Measurements from ENCODE around the gene SYNGR1. TPM values are rescaled to one million over a fixed set of nuclear protein-coding genes. Genes with fewer than 3 reads are reported as not detected.

Gene SYNGR1
- total RNA-seq, 1 experiment from 2014 or later, result 17.8 TPM

GRCh38 chr22:39341179-39341578 lies 8.6 kb upstream of the SYNGR1 start:
- TF ChIP-seq CTCF (IDR thresholded peaks at IDR 0.05) (no peak), REST (IDR thresholded peaks at IDR 0.05; ENCODE audit: insufficient read depth in 1 of 2, low read depth in 2 of 2, low read length in 1 of 2) (no peak), SIN3A (IDR thresholded peaks at IDR 0.05; ENCODE audit: borderline replicate concordance, insufficient read depth, low read depth, low read length) (no peak), POLR2AphosphoS5 (IDR thresholded peaks at IDR 0.05; ENCODE audit: low read depth, low read length) (no peak), TCF7L2 (IDR thresholded peaks at IDR 0.05; ENCODE audit: low read depth, low read length) (no peak)
- ChIA-PET CTCF (no interaction called here), POLR2A (no interaction called here)
- intact Hi-C loops (cut with micrococcal nuclease; ENCODE audit: unreplicated experiment), result no loop called here
- H3K9me3 ChIP-seq (ENCODE audit: control insufficient read depth, insufficient read depth, low read depth, low read length), result no peaks in the 10 kb centered on the region
- H3K36me3 ChIP-seq (ENCODE audit: control insufficient read depth, insufficient read depth, low read length), result no peaks in the 10 kb centered on the region
- DNase-seq (ENCODE audit: low read depth, low spot score) (no peak), ATAC-seq (no peak)
- H3K4me1 ChIP-seq (ENCODE audit: control insufficient read depth, insufficient read depth, low read length), result no peaks in the 10 kb centered on the region
- no peak overlapping the region for H3K27ac ChIP-seq (ENCODE audit: low read length)
- in situ Hi-C loops (cut with HindIII; ENCODE audit: low pct_unique_long_range_greater_than_20kb, low sequenced_read_pairs), result no loop called here
- no peaks in the 10 kb centered on the region for H3K27me3 ChIP-seq (ENCODE audit: control insufficient read depth, insufficient read depth, low read length)
- no TSS peak for BruUV-seq (replicated peaks)
- no peak overlapping the region for H3K4me3 ChIP-seq (ENCODE audit: low read depth in 2 of 2, low read length in 2 of 2)

- no peak overlapping the region for H3K4me3 ChIP-seq (ENCODE audit: low read depth in 2 of 2, low read length in 2 of 2)
- H3K27me3 ChIP-seq (ENCODE audit: control insufficient read depth, insufficient read depth, low read length), result no peaks in the 10 kb centered on the region
- DNase-seq (ENCODE audit: low read depth, low spot score) (peak; percentile 32), ATAC-seq (peak; percentile 92)
- no peaks in the 10 kb centered on the region for H3K36me3 ChIP-seq (ENCODE audit: control insufficient read depth, insufficient read depth, low read length)
- CTCF ChIA-PET, result interaction anchor here (0.6 to 1.3 kb wide), 7 partner anchors 11 to 186 kb away, joined by 3 to 4 read pairs (median 3); no protein-coding TSS in a partner anchor
- no peaks in the 10 kb centered on the region for H3K9me3 ChIP-seq (ENCODE audit: control insufficient read depth, insufficient read depth, low read depth, low read length)
- in situ Hi-C loops (cut with HindIII; ENCODE audit: low pct_unique_long_range_greater_than_20kb, low sequenced_read_pairs) (no loop called here), intact Hi-C loops (cut with micrococcal nuclease; ENCODE audit: unreplicated experiment) (no loop called here)
- H3K27ac ChIP-seq (ENCODE audit: low read length), result no peak overlapping the region
- no peaks in the 10 kb centered on the region for H3K4me1 ChIP-seq (ENCODE audit: control insufficient read depth, insufficient read depth, low read length)
- BruUV-seq (replicated peaks), result no TSS peak
- POLR2A ChIA-PET, result interaction anchor here (0.5 to 1.2 kb wide), 2 partner anchors 24 to 49 kb away, joined by 5 to 6 read pairs; partner anchors contain the start of gene RPL3
- no peak for TF ChIP-seq REST (IDR thresholded peaks at IDR 0.05; ENCODE audit: insufficient read depth in 1 of 2, low read depth in 2 of 2, low read length in 1 of 2)
- TF ChIP-seq CTCF (IDR thresholded peaks at IDR 0.05), result peak; percentile 82
Observed at GRCh38 chr22:39343259-39344045, 6.3 kb upstream of the SYNGR1 start.
